Body of pancreas (tissue), 4 donors: ENCODE data around the gene PTX4. TPM values are rescaled to one million over a fixed set of nuclear protein-coding genes. Genes with fewer than 3 reads are reported as not detected.

Source experiments
- ATAC-seq: fragments of 150-250 bp; one replicate; pipeline ENCODE4 v1.9.1; 2016
- DNase-seq, 4 donors: peaks; one replicate each; pipeline ENCODE4 v3.0.0-alpha.2; 2019
- H3K27ac ChIP-seq, 4 donors: fragments of 200-600 bp; sonication (generic); 1 replicate in 3 of 4; 2 replicates in 1 of 4; pipeline versions ENCODE4 v1.5.1 to v1.6.1; 2016 to 2019; ENCODE audit warnings: mild to moderate bottlenecking in 1 of 4, mixed read lengths in 1 of 4, moderate library complexity in 1 of 4
- H3K27me3 ChIP-seq, 2 donors: fragments of 200-600 bp; sonication (generic); one replicate each; pipeline ENCODE4 v1.6.0; 2016; ENCODE audit warnings: mild to moderate bottlenecking in 1 of 2
- H3K36me3 ChIP-seq, 2 donors: fragments of 200-600 bp; sonication (generic); replicated peaks in 1 of 2; 2 replicates each; pipeline ENCODE4 v1.5.1; 2016; ENCODE audit warnings: low read depth in 2 of 2; ENCODE audit not compliant: insufficient read depth in 1 of 2
- H3K4me1 ChIP-seq: fragments of 200-600 bp; sonication (generic); one replicate; pipeline ENCODE4 v1.6.0; 2016
- H3K4me3 ChIP-seq, 2 donors: fragments of 200-600 bp; sonication (generic); 1 replicate in 1 of 2; 2 replicates in 1 of 2; pipeline ENCODE4 v1.5.1; 2016 to 2019
- H3K9me3 ChIP-seq, 3 donors: fragments of 200-600 bp; sonication (generic); 1 replicate in 2 of 3; 2 replicates in 1 of 3; pipeline ENCODE4 v1.5.1; 2016
- CTCF ChIP-seq, 7 experiments: fragments of 450-650 bp in 4 of 7; fragments of 200-600 bp in 3 of 7; sonication (generic) in 3 of 7; IDR thresholded peaks; one replicate each; pipeline ENCODE4 v1.5.1; 2016 to 2019; ENCODE audit warnings: antibody characterized with exemption in 7 of 7
- POLR2A ChIP-seq, 3 donors: fragments of 450-650 bp; IDR thresholded peaks; one replicate each; pipeline ENCODE4 v1.6.1; 2016; ENCODE audit warnings: antibody characterized with exemption in 3 of 3, mild to moderate bottlenecking in 2 of 3
- WGBS, 2 donors: methylation state at CpG; one replicate each; pipeline ENCODE4 v1.1.5; 2017; 5-methylcytosine and 5-hydroxymethylcytosine counted together
- intact Hi-C: fragments of 100-400 bp; cut with DNase I; formaldehyde crosslinking; loops from one replicate; pipeline ENCODE4 v1.15.1; 2023
- total RNA-seq, 2 donors: library from RNA; depleted of rRNA; stranded (reverse); fragments of >200 nt; gene quantifications; one replicate each; pipeline ENCODE4 v1.1.0, GENCODE V29; 2016

Gene PTX4
- total RNA-seq, 2 donors from 2014 or later, result not detected

GRCh38 chr16:1445518-1446203 lies 43.1 kb downstream of the PTX4 start:
- intact Hi-C loops, result no loop called here
- Histone ChIP-seq H3K27me3 (no peaks in the 10 kb centered on the region), H3K27ac (no peak overlapping the region), H3K4me1 (no peaks in the 10 kb centered on the region), H3K4me3 (no peak overlapping the region), H3K9me3 (no peaks in the 10 kb centered on the region), H3K36me3 (peaks cover 0 to 6% of the 10 kb centered on the region in 2 donors)
- ATAC-seq, result no peak
- 85 to 100% methylated on average over 1 to 23 of the region's 25 CpGs for WGBS, 2 donors
- TF ChIP-seq CTCF (IDR thresholded peaks at IDR 0.05) (no peak), POLR2A (IDR thresholded peaks at IDR 0.05) (no peak)
- no peak for DNase-seq

GRCh38 chr16:1444730-1445517 lies 43.8 kb downstream of the PTX4 start:
- ATAC-seq, result no peak
- TF ChIP-seq CTCF (IDR thresholded peaks at IDR 0.05) (no peak), POLR2A (IDR thresholded peaks at IDR 0.05) (no peak)

GRCh38 chr16:1443980-1444729 lies 44.6 kb downstream of the PTX4 start, which contains the start of gene CCDC154:
Gene CCDC154 (minus strand): TSS chr16:1444556. CDS start chr16:1444322, 234 bp downstream.
- no peaks in the 10 kb centered on the region for H3K9me3 ChIP-seq
- H3K27ac ChIP-seq, result no peak within 1 kb of the TSS
- H3K27me3 ChIP-seq, result no peaks in the 10 kb centered on the region
- ATAC-seq (no peak), DNase-seq (no peak)
- no peaks in the 10 kb centered on the region for H3K4me1 ChIP-seq
- WGBS, 2 donors, result 70 to 76% methylated on average over 9 to 27 of the region's 27 CpGs
- H3K4me3 ChIP-seq, result no peak within 1 kb of the TSS
- H3K36me3 ChIP-seq, result peaks cover 0 to 6% of the 10 kb centered on the region in 2 donors
- TF ChIP-seq CTCF (IDR thresholded peaks at IDR 0.05) (no peak), POLR2A (IDR thresholded peaks at IDR 0.05) (no peak)
- intact Hi-C loops, result no loop called here

More at GRCh38 chr16:1444730-1445517, 43.8 kb downstream of the PTX4 start:
- peaks cover 0 to 6% of the 10 kb centered on the region in 2 donors for H3K36me3 ChIP-seq
- no peak overlapping the region for H3K27ac ChIP-seq
- intact Hi-C loops, result no loop called here
- no peaks in the 10 kb centered on the region for H3K27me3 ChIP-seq
- DNase-seq, result no peak
- H3K9me3 ChIP-seq, result no peaks in the 10 kb centered on the region
- no peaks in the 10 kb centered on the region for H3K4me1 ChIP-seq
- no peak overlapping the region for H3K4me3 ChIP-seq
- WGBS, 2 donors, result 81 to 93% methylated on average over 32 to 48 of the region's 48 CpGs

- TF ChIP-seq POLR2A (IDR thresholded peaks at IDR 0.05), result no peak
- peak in 1 of 7 experiments; percentile 23 for TF ChIP-seq CTCF (IDR thresholded peaks at IDR 0.05)
- H3K27ac ChIP-seq, result no peak overlapping the region
- intact Hi-C loops, result no loop called here
- ATAC-seq, result no peak
- H3K9me3 ChIP-seq, result no peaks in the 10 kb centered on the region
- no peaks in the 10 kb centered on the region for H3K4me1 ChIP-seq
- WGBS, 2 donors, result 61% methylated on average over 33 of the region's 38 CpGs; no CpG with 5 or more reads in 1 of the 2 donors
- no peak overlapping the region for H3K4me3 ChIP-seq
- no peaks in the 10 kb centered on the region for H3K27me3 ChIP-seq
- H3K36me3 ChIP-seq, result peaks cover 0 to 6% of the 10 kb centered on the region in 2 donors
- peak in 1 of 4 donors; percentile 38 for DNase-seq
Measured at GRCh38 chr16:1443403-1443973, 45.3 kb downstream of the PTX4 start.
